ENCODE data around the gene ARR3. TPM values are rescaled to one million over a fixed set of nuclear protein-coding genes. Genes with fewer than 3 reads are reported as not detected.
"Not testable (repeated sequence)": the region's sequence is repeated elsewhere in the genome, so short reads cannot be mapped to it uniquely, and the experiment has no call there.

The ARR3 gene
- total RNA-seq, 1 donor from 2014 or later, result not detected

DNA sequence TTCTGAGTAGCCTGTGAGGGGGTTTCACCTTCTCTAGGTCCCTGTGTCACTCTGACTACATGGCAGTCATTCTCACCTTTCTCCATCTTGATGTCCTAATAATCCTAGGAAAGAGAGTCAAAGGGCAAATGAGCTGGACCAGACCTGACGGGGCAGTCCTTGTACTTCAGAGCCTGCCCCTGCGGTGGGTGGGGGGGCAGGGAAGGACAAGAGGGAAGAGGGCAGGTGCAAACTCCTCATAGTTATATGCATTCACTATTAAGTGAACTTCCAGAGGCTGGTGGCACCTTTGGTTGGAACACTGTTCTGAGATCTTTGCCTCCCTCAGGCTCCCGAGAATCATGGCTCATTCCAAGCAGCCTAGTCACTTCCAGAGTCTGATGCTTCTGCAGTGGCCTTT lies 33.8 kb upstream of the ARR3 start, which contains the start of gene AWAT1:
Gene AWAT1, plus strand, starts transcription at position 301 of the 400 bp plus-strand sequence. Its CDS starts 41 bp downstream, at position 342.
- no peak within 1 kb of the TSS for H3K4me3 Mint-ChIP-seq

DNA sequence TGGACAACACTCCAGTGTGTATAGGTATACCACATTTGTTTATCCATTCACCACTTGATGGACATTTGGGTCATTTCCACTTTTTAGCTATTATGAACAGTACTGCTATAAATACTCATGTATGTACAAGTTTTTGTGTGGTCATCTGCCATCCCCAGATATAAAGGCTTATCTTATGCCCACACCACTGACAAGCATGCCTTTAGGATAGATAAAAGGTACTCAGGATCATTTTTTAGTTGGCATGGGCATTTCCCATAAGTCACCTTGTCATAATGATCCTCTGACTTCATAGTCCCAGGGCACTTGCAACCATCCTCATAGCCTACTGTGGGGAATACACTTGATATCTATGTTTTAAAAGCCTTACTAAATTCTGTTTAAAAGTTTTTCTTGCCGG lies 27.4 kb upstream of the ARR3 start:
- ATAC-seq (ENCODE audit: low read depth) (no peak), DNase-seq (no peak)
- TF ChIP-seq, protein P1, sequence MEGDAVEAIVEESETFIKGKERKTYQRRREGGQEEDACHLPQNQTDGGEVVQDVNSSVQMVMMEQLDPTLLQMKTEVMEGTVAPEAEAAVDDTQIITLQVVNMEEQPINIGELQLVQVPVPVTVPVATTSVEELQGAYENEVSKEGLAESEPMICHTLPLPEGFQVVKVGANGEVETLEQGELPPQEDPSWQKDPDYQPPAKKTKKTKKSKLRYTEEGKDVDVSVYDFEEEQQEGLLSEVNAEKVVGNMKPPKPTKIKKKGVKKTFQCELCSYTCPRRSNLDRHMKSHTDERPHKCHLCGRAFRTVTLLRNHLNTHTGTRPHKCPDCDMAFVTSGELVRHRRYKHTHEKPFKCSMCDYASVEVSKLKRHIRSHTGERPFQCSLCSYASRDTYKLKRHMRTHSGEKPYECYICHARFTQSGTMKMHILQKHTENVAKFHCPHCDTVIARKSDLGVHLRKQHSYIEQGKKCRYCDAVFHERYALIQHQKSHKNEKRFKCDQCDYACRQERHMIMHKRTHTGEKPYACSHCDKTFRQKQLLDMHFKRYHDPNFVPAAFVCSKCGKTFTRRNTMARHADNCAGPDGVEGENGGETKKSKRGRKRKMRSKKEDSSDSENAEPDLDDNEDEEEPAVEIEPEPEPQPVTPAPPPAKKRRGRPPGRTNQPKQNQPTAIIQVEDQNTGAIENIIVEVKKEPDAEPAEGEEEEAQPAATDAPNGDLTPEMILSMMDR (IDR thresholded peaks at IDR 0.05), result no peak
- ChIA-PET CTCF (no interaction called here), POLR2A (no interaction called here)
- no peaks in the 10 kb centered on the region for H3K9me3 Mint-ChIP-seq
- H3K4me3 Mint-ChIP-seq, result no peak overlapping the region
- H3K27ac Mint-ChIP-seq, result no peak overlapping the region
- H3K4me1 Mint-ChIP-seq, result no peaks in the 10 kb centered on the region
- peaks cover 1% of the 10 kb centered on the region for H3K27me3 Mint-ChIP-seq
- intact Hi-C loops (cut with micrococcal nuclease), result no loop called here
- no peaks in the 10 kb centered on the region for H3K36me3 Mint-ChIP-seq (ENCODE audit: low read depth)

More for the DNA sequence above, 33.8 kb upstream of the ARR3 start, which contains the start of gene AWAT1:
- no peaks in the 10 kb centered on the region for H3K36me3 Mint-ChIP-seq (ENCODE audit: low read depth)
- intact Hi-C loops (cut with micrococcal nuclease), result no loop called here
- ATAC-seq (ENCODE audit: low read depth) (no peak), DNase-seq (no peak)
- H3K4me1 Mint-ChIP-seq, result no peaks in the 10 kb centered on the region
- ChIA-PET POLR2A (no interaction called here), CTCF (no interaction called here)
- TF ChIP-seq, protein P1 (IDR thresholded peaks at IDR 0.05), result no peak
- no peak within 1 kb of the TSS for H3K27ac Mint-ChIP-seq
- H3K9me3 Mint-ChIP-seq, result no peaks in the 10 kb centered on the region
- no peaks in the 10 kb centered on the region for H3K27me3 Mint-ChIP-seq

DNA sequence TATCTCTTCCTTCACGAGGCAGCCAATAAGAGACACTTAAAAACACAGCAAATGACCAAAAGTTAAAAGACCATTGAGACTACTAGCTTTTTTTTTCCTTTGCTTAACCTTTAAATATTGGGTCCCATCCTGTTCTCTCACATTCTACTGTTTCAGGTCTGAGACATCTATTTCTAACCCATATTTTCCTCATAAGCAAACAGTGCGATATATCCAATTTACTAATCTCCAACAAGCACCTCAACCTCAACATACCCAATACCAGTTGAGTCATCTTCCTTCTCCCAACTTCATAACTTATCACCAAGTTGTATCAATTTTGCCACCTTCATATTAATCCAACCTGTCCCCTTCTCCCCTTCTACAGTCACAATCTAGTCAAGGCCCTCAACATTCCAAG lies 26.6 kb upstream of the ARR3 start:
- ATAC-seq (ENCODE audit: low read depth) (no peak), DNase-seq (no peak)
- CTCF ChIA-PET, result no interaction called here
- TF ChIP-seq, protein P1 (IDR thresholded peaks at IDR 0.05), result no peak
- Mint-ChIP-seq H3K36me3 (ENCODE audit: low read depth) (no peaks in the 10 kb centered on the region), H3K27ac (no peak overlapping the region), H3K4me3 (no peak overlapping the region), H3K4me1 (no peaks in the 10 kb centered on the region), H3K27me3 (peaks cover 1% of the 10 kb centered on the region), H3K9me3 (no peaks in the 10 kb centered on the region)
- POLR2A ChIA-PET, result no interaction called here
- intact Hi-C loops (cut with micrococcal nuclease), result no loop called here

DNA sequence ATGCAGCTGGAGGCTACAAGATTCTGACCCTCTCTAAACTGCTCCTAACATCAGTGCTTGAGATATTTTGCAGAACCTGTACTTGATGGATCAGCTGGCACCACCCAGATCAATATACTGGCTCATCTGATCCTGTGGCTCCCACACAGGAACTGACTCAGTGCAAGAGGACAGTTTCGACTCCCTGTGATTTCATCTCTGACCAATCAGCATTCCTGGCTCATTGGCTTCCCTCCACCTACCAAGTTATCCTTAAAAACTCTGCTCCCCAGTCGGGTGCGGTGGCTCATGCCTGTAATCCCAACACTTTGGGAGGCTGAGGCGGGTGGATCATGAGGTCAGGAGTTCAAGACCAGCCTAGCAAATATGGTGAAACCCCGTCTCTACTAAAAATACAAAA lies 24.5 kb upstream of the ARR3 start:
- H3K9me3 Mint-ChIP-seq; H3K4me1 Mint-ChIP-seq; DNase-seq; H3K27me3 Mint-ChIP-seq; H3K4me3 Mint-ChIP-seq; intact Hi-C loops (cut with micrococcal nuclease); CTCF ChIA-PET; POLR2A ChIA-PET; H3K36me3 Mint-ChIP-seq (ENCODE audit: low read depth); H3K27ac Mint-ChIP-seq; ATAC-seq (ENCODE audit: low read depth): not testable (repeated sequence)

DNA sequence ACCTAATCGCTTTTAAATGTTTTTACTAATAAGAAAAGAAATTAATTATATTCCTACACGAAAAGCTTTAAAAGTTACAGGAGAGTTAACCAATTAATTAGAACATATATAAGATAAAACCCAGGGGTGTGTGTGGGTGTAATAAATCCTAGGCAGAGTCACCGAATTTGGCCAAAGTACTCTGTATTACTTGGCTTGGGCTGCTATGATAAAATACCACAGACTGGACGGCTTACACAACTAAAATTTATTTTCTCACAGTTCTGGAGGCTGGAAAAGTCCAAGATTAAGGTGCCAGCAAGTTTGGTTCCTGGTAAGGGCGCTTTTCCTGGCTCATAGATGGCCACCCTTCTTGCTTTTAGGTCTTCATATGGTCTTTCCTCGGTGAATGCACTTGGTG lies 23.3 kb upstream of the ARR3 start:
- TF ChIP-seq, protein P1 (IDR thresholded peaks at IDR 0.05), result no peak
- intact Hi-C loops (cut with micrococcal nuclease), result no loop called here
- Mint-ChIP-seq H3K4me1 (no peaks in the 10 kb centered on the region), H3K4me3 (no peak overlapping the region), H3K9me3 (no peaks in the 10 kb centered on the region), H3K27me3 (peaks cover 1% of the 10 kb centered on the region), H3K36me3 (ENCODE audit: low read depth) (no peaks in the 10 kb centered on the region), H3K27ac (no peak overlapping the region)
- DNase-seq (no peak), ATAC-seq (ENCODE audit: low read depth) (no peak)
- ChIA-PET POLR2A (no interaction called here), CTCF (no interaction called here)

DNA sequence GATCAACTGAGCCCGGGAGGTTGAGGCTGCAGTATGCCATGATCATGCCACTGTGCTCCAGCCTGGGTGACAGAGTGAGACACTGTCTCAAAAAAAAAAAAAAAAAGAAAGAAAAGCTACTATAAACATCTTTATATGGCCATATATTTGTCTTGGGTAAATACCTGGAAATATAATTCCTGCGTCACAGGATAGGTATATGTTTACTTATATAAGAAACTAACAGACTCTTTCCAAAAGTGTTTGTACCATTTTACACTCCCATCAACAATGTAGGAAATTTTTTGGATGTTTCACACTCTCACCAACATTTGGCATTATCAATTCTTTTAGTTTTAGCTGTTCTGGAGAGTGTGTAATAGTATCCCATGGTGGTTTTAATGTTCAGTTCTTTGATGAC lies 20.9 kb upstream of the ARR3 start:
- no peak for DNase-seq
- ChIA-PET POLR2A (no interaction called here), CTCF (no interaction called here)
- peaks cover 1% of the 10 kb centered on the region for H3K27me3 Mint-ChIP-seq
- ATAC-seq (ENCODE audit: low read depth), result no peak
- intact Hi-C loops (cut with micrococcal nuclease), result no loop called here
- no peak overlapping the region for H3K27ac Mint-ChIP-seq
- no peaks in the 10 kb centered on the region for H3K36me3 Mint-ChIP-seq (ENCODE audit: low read depth)
- no peaks in the 10 kb centered on the region for H3K4me1 Mint-ChIP-seq
- no peaks in the 10 kb centered on the region for H3K9me3 Mint-ChIP-seq
- TF ChIP-seq, protein P1 (IDR thresholded peaks at IDR 0.05), result no peak
- H3K4me3 Mint-ChIP-seq, result no peak overlapping the region
